ENCODE results near the gene PHF23. TPM values are rescaled to one million over a fixed set of nuclear protein-coding genes. Genes with fewer than 3 reads are reported as not detected.

The PHF23 gene
- total RNA-seq, 1 experiment from 2014 or later = 30.3 TPM

GRCh38 chr17:7204828-7205461 is 34.3 kb downstream of the PHF23 start:
- DNase-seq (ENCODE audit: low read depth in 1 of 2, low spot score in 2 of 2) = peak; percentile 72 to 77
- peak overlapping the region; percentile 36 for H3K4me3 ChIP-seq
- no peaks in the 10 kb centered on the region for H3K9me3 ChIP-seq (replicated peaks)
- H3K27me3 ChIP-seq (replicated peaks) = no peaks in the 10 kb centered on the region
- peaks cover 10% of the 10 kb centered on the region for H3K36me3 ChIP-seq
- peaks cover 7% of the 10 kb centered on the region; the same call in 1 of the 2 replicates for H3K4me1 ChIP-seq (replicated peaks)
- H3K27ac ChIP-seq = peak overlapping the region; percentile 2; the same call in 1 of the 2 replicates

GRCh38 chr17:7204336-7204735 is 34.9 kb downstream of the PHF23 start:
- H3K4me3 ChIP-seq = no peak overlapping the region

GRCh38 chr17:7203391-7203790 is 35.9 kb downstream of the PHF23 start:
- DNase-seq (ENCODE audit: low read depth in 1 of 2, low spot score in 2 of 2) = no peak
- peaks cover 7% of the 10 kb centered on the region; the same call in 1 of the 2 replicates for H3K4me1 ChIP-seq (replicated peaks)

More at GRCh38 chr17:7204336-7204735, 34.9 kb downstream of the PHF23 start:
- no peak for DNase-seq (ENCODE audit: low read depth in 1 of 2, low spot score in 2 of 2)
- Histone ChIP-seq H3K27ac (no peak overlapping the region), H3K27me3 (replicated peaks) (no peaks in the 10 kb centered on the region), H3K36me3 (peaks cover 10% of the 10 kb centered on the region), H3K4me1 (replicated peaks) (peaks cover 7% of the 10 kb centered on the region; the same call in 1 of the 2 replicates), H3K9me3 (replicated peaks) (no peaks in the 10 kb centered on the region)

GRCh38 chr17:7196651-7197401 is 42.4 kb downstream of the PHF23 start:
- Histone ChIP-seq H3K27ac (no peak overlapping the region), H3K27me3 (replicated peaks) (no peaks in the 10 kb centered on the region), H3K4me3 (no peak overlapping the region), H3K36me3 (peaks cover 18% of the 10 kb centered on the region), H3K4me1 (replicated peaks) (no peaks in the 10 kb centered on the region), H3K9me3 (replicated peaks) (no peaks in the 10 kb centered on the region)
- DNase-seq (ENCODE audit: low read depth in 1 of 2, low spot score in 2 of 2) = no peak

More at GRCh38 chr17:7203391-7203790, 35.9 kb downstream of the PHF23 start:
- H3K9me3 ChIP-seq (replicated peaks) = no peaks in the 10 kb centered on the region
- no peaks in the 10 kb centered on the region for H3K27me3 ChIP-seq (replicated peaks)
- H3K36me3 ChIP-seq = peaks cover 10% of the 10 kb centered on the region
- H3K4me3 ChIP-seq = no peak overlapping the region
- no peak overlapping the region for H3K27ac ChIP-seq

GRCh38 chr17:7195971-7196370 is 43.3 kb downstream of the PHF23 start:
- Histone ChIP-seq H3K9me3 (replicated peaks) (no peaks in the 10 kb centered on the region), H3K4me3 (no peak overlapping the region), H3K27ac (no peak overlapping the region), H3K36me3 (peaks cover 17% of the 10 kb centered on the region), H3K27me3 (replicated peaks) (no peaks in the 10 kb centered on the region), H3K4me1 (replicated peaks) (no peaks in the 10 kb centered on the region)
- DNase-seq (ENCODE audit: low read depth in 1 of 2, low spot score in 2 of 2) = no peak

- H3K27ac ChIP-seq = no peak overlapping the region
- no peaks in the 10 kb centered on the region for H3K9me3 ChIP-seq (replicated peaks)
- peaks cover 18% of the 10 kb centered on the region for H3K36me3 ChIP-seq
These were observed 46.9 kb downstream of the PHF23 start for GRCh38 chr17:7192271-7192937.

GRCh38 chr17:7191571-7192270 is 47.5 kb downstream of the PHF23 start:
- no peaks in the 10 kb centered on the region for H3K9me3 ChIP-seq (replicated peaks)
- H3K4me3 ChIP-seq = no peak overlapping the region
- DNase-seq (ENCODE audit: low read depth in 1 of 2, low spot score in 2 of 2) = peak in 1 of 2 experiments; percentile 46
- H3K36me3 ChIP-seq = peaks cover 17% of the 10 kb centered on the region
- H3K27ac ChIP-seq = no peak overlapping the region
- no peaks in the 10 kb centered on the region for H3K27me3 ChIP-seq (replicated peaks)
- H3K4me1 ChIP-seq (replicated peaks) = no peaks in the 10 kb centered on the region

More at GRCh38 chr17:7192271-7192937, 46.9 kb downstream of the PHF23 start:
- Histone ChIP-seq H3K4me1 (replicated peaks) (no peaks in the 10 kb centered on the region), H3K4me3 (no peak overlapping the region), H3K27me3 (replicated peaks) (no peaks in the 10 kb centered on the region)
- no peak for DNase-seq (ENCODE audit: low read depth in 1 of 2, low spot score in 2 of 2)

- Histone ChIP-seq H3K27ac (no peak overlapping the region), H3K36me3 (peaks cover 12% of the 10 kb centered on the region), H3K4me1 (replicated peaks) (no peaks in the 10 kb centered on the region), H3K9me3 (replicated peaks) (no peaks in the 10 kb centered on the region), H3K27me3 (replicated peaks) (no peaks in the 10 kb centered on the region), H3K4me3 (no peak overlapping the region)
- DNase-seq (ENCODE audit: low read depth in 1 of 2, low spot score in 2 of 2) = no peak
These were observed 48.2 kb downstream of the PHF23 start for GRCh38 chr17:7191069-7191468.

- Histone ChIP-seq H3K27ac (no peak overlapping the region), H3K36me3 (peaks cover 12% of the 10 kb centered on the region), H3K4me3 (no peak overlapping the region), H3K4me1 (replicated peaks) (no peaks in the 10 kb centered on the region), H3K27me3 (replicated peaks) (no peaks in the 10 kb centered on the region), H3K9me3 (replicated peaks) (no peaks in the 10 kb centered on the region)
- no peak for DNase-seq (ENCODE audit: low read depth in 1 of 2, low spot score in 2 of 2)
These were observed 48.9 kb downstream of the PHF23 start for GRCh38 chr17:7190276-7190917.

- no peaks in the 10 kb centered on the region for H3K9me3 ChIP-seq (replicated peaks)
- H3K27ac ChIP-seq = no peak overlapping the region
- H3K4me3 ChIP-seq = no peak overlapping the region
- DNase-seq (ENCODE audit: low read depth in 1 of 2, low spot score in 2 of 2) = no peak
- peaks cover 4% of the 10 kb centered on the region; the same call in 1 of the 2 replicates for H3K36me3 ChIP-seq
- H3K4me1 ChIP-seq (replicated peaks) = no peaks in the 10 kb centered on the region
- H3K27me3 ChIP-seq (replicated peaks) = no peaks in the 10 kb centered on the region
These were observed 53.0 kb downstream of the PHF23 start for GRCh38 chr17:7186241-7186640.

All from SJSA1 (cell line).